Measurements from ENCODE around the gene STMN1. TPM values are rescaled to one million over a fixed set of nuclear protein-coding genes. Genes with fewer than 3 reads are reported as not detected.

Gene STMN1
- polyA plus RNA-seq, 4 donors: 1,142 to 1,361 (median 1,291) TPM

Other genes starting within 250 kb of the STMN1 start
- 10 to 100 TPM; 84.6 to 92.8 (median 88.8) TPM for gene SELENON, start 106.2 kb downstream of the STMN1 start, polyA plus RNA-seq (ENCODE audit: insufficient read length in 4 of 4)
- 100 to 1,000 TPM in 2 of 4 donors, 10 to 100 TPM in 2; 87.9 to 106 (median 96.7) TPM for gene MTFR1L, start 86.5 kb downstream of the STMN1 start, polyA plus RNA-seq (ENCODE audit: insufficient read length in 4 of 4)
- gene AUNIP, start 47.0 kb downstream of the STMN1 start, polyA plus RNA-seq (ENCODE audit: insufficient read length in 4 of 4): 1 to 10 TPM; 2.8 to 4.7 (median 4.2) TPM
- gene PAQR7, start 30.7 kb downstream of the STMN1 start, polyA plus RNA-seq (ENCODE audit: insufficient read length in 4 of 4): 10 to 100 TPM; 27.3 to 32.4 (median 30.5) TPM
- 10 to 100 TPM; 17.1 to 22.2 (median 19.1) TPM for gene PAFAH2, start 91.6 kb upstream of the STMN1 start, polyA plus RNA-seq (ENCODE audit: insufficient read length in 4 of 4)
- gene EXTL1, start 115.4 kb upstream of the STMN1 start, polyA plus RNA-seq (ENCODE audit: insufficient read length in 4 of 4): 1 to 10 TPM; 1.0 to 1.7 (median 1.4) TPM
- 1 to 10 TPM; 3.1 to 6.8 (median 4.8) TPM for gene SLC30A2, start 139.7 kb upstream of the STMN1 start, polyA plus RNA-seq (ENCODE audit: insufficient read length in 4 of 4)
- gene TRIM63, start 161.2 kb upstream of the STMN1 start, polyA plus RNA-seq (ENCODE audit: insufficient read length in 4 of 4): under 1 TPM; 0.51 to 0.86 (median 0.77) TPM
- 10 to 100 TPM; 17.9 to 23.1 (median 22.2) TPM for gene PDIK1L, start 205.4 kb upstream of the STMN1 start, polyA plus RNA-seq (ENCODE audit: insufficient read length in 4 of 4)

All from right renal pelvis (tissue), 4 donors.